K562 (cell line): ENCODE measurements around the gene ZNRF2. TPM values are rescaled to one million over a fixed set of nuclear protein-coding genes. Genes with fewer than 3 reads are reported as not detected.

Source experiments
- ATAC-seq: fragments of 200-7000 bp; cut with Tn5 transposase; 3 replicates; pipeline ENCODE4 v1.9.1; 2020; ENCODE audit warnings: moderate library complexity
- BruUV-seq: library from RNA; stranded (reverse); fragments of 400-500 nt; replicated peaks from 2 replicates; lab custom pipeline; 2021; lab: Mats Ljungman, UMichigan
- CTCF ChIA-PET: fragments of 300-600 bp; formaldehyde crosslinking; extraction: SDS; loops from one replicate; lab custom pipeline; 2021; ENCODE audit warnings: low intra/inter-chr PET ratio; lab: Yijun Ruan, JAX
- POLR2A ChIA-PET: fragments of 300-600, 350-650 bp; sonication (Branson Sonifier 250); formaldehyde crosslinking; extraction: SDS; loops from one replicate; lab custom pipeline; 2021; ENCODE audit warnings: antibody characterized with exemption, inconsistent platforms; lab: Yijun Ruan, JAX
- DNase-seq, 4 experiments: peaks; one replicate each; pipeline versions ENCODE4 v3.0.0 to v3.0.0-alpha.2; 2011 to 2018; ENCODE audit warnings: low spot score in 3 of 4, mixed read lengths in 3 of 4; ENCODE audit errors: extremely low read depth in 1 of 4
- FAIRE-seq: peaks from 2 replicates; lab custom pipeline; 2011; peaks lifted over from hg19 to GRCh38; lab: Jason Lieb, UNC
- H2AFZ ChIP-seq: 2 replicates; pipeline ENCODE4 v1.6.0; 2011; ENCODE audit warnings: low read depth, low read length, control low read depth, inconsistent platforms
- H3K27ac ChIP-seq: fragments of 200-600 bp; 3 replicates; pipeline ENCODE4 v1.8.0; 2011; ENCODE audit warnings: low read depth, mild to moderate bottlenecking, control low read depth, inconsistent platforms, low read length, moderate library complexity, mixed read lengths; ENCODE audit errors: extremely low read depth
- H3K27me3 ChIP-seq, 2 experiments: fragments of 300-600 bp in 1 of 2; 2 replicates in 1 of 2; 3 replicates in 1 of 2; pipeline versions ENCODE4 v1.6.0 to v1.8.0; 2011; ENCODE audit warnings: inconsistent platforms in 2 of 2, low read length in 2 of 2, mild to moderate bottlenecking in 1 of 2, mixed read lengths in 1 of 2, moderate library complexity in 1 of 2; ENCODE audit not compliant: control insufficient read depth in 2 of 2, insufficient read depth in 2 of 2
- H3K36me3 ChIP-seq: fragments of 300-600 bp; 3 replicates; pipeline ENCODE4 v1.8.0; 2011; ENCODE audit warnings: mild to moderate bottlenecking, low read length, inconsistent platforms; ENCODE audit not compliant: control insufficient read depth, insufficient read depth
- H3K4me1 ChIP-seq, 2 experiments: fragments of 200-600 bp in 1 of 2; replicated peaks in 1 of 2; 2 replicates in 1 of 2; 3 replicates in 1 of 2; pipeline versions ENCODE4 v1.5.1 to v1.8.0; 2011; ENCODE audit warnings: inconsistent platforms in 2 of 2, low read length in 2 of 2, mild to moderate bottlenecking in 1 of 2, mixed read lengths in 1 of 2, moderate library complexity in 1 of 2; ENCODE audit not compliant: control insufficient read depth in 2 of 2, insufficient read depth in 2 of 2
- H3K4me2 ChIP-seq: 2 replicates; pipeline ENCODE4 v1.6.1; 2011; ENCODE audit warnings: low read length, control low read depth, inconsistent platforms, mixed read lengths; ENCODE audit not compliant: insufficient read depth
- H3K4me3 ChIP-seq: fragments of 200-600 bp; sonication (generic), shearing (Covaris generic); 2 replicates; pipeline ENCODE4 v1.5.1; 2016; ENCODE audit warnings: control low read depth, inconsistent platforms
- H3K79me2 ChIP-seq: fragments of 200-600 bp; 3 replicates; pipeline ENCODE4 v1.8.0; 2011; ENCODE audit warnings: low read length, inconsistent platforms; ENCODE audit not compliant: control insufficient read depth, insufficient read depth
- H3K9ac ChIP-seq, 2 experiments: 2 replicates each; pipeline versions ENCODE4 v1.6.0 to v1.6.1; 2011; ENCODE audit warnings: low read depth in 2 of 2, low read length in 2 of 2, control low read depth in 1 of 2, inconsistent platforms in 1 of 2, mild to moderate bottlenecking in 1 of 2, mixed read lengths in 1 of 2; ENCODE audit not compliant: insufficient read depth in 1 of 2
- H3K9me1 ChIP-seq: one replicate; pipeline ENCODE4 v1.6.0; 2011; ENCODE audit warnings: inconsistent platforms, mild to moderate bottlenecking, low read length, moderate library complexity; ENCODE audit not compliant: control insufficient read depth, insufficient read depth
- H3K9me3 ChIP-seq: replicated peaks from 2 replicates; pipeline ENCODE4 v1.5.1; 2011; ENCODE audit warnings: low read depth, low read length, inconsistent platforms; ENCODE audit not compliant: control insufficient read depth, insufficient read depth
- H4K20me1 ChIP-seq: replicated peaks from 2 replicates; pipeline ENCODE4 v1.6.1; 2011; ENCODE audit warnings: low read length, inconsistent platforms, mixed read lengths; ENCODE audit not compliant: control insufficient read depth, insufficient read depth
- BRF1 ChIP-seq: IDR thresholded peaks from 3 replicates; pipeline ENCODE4 v1.6.1; 2011; ENCODE audit warnings: borderline replicate concordance, mild to moderate bottlenecking; ENCODE audit not compliant: insufficient read length; ENCODE audit errors: extremely low read depth
- CTCF ChIP-seq, 3 experiments: IDR thresholded peaks in 2 of 3; conservative IDR thresholded peaks in 1 of 3; 2 replicates each; pipeline ENCODE4 v1.5.1; 2011 to 2012; ENCODE audit warnings: low read length in 3 of 3, mild to moderate bottlenecking in 3 of 3, control low read depth in 2 of 3, improper control_type of control experiment in 1 of 3, inconsistent platforms in 1 of 3, low read depth in 1 of 3, mixed read lengths in 1 of 3, moderate library complexity in 1 of 3; ENCODE audit not compliant: insufficient read depth in 2 of 3
- ELK1 ChIP-seq: sonication (generic); formaldehyde crosslinking; IDR thresholded peaks from 2 replicates; pipeline ENCODE4 v1.8.1; 2022; ENCODE audit warnings: missing genetic modification reagents
- ESRRB ChIP-seq: fragments of 250-450 bp; sonication (Bioruptor Pico); IDR thresholded peaks from 2 replicates; pipeline ENCODE4 v1.5.0; 2020; ENCODE audit warnings: mild to moderate bottlenecking, moderate library complexity, borderline replicate concordance
- FOXK1 ChIP-seq: sonication (generic); formaldehyde crosslinking; IDR thresholded peaks from 2 replicates; pipeline ENCODE4 v1.8.0; 2022; ENCODE audit warnings: missing genetic modification reagents, mild to moderate bottlenecking, borderline replicate concordance
- NEUROD1 ChIP-seq: fragments of 150-350 bp; IDR thresholded peaks from 2 replicates; pipeline ENCODE4 v1.6.1; 2014; ENCODE audit warnings: borderline replicate concordance, low read length, low read depth; ENCODE audit not compliant: partially characterized antibody
- NFIC ChIP-seq: fragments of 450-650 bp; IDR thresholded peaks from 2 replicates; pipeline ENCODE4 v1.6.1; 2017; ENCODE audit warnings: mild to moderate bottlenecking, inconsistent platforms
- POLR2A ChIP-seq: fragments of 450-650 bp; conservative IDR thresholded peaks from 2 replicates; pipeline ENCODE4 v1.6.1; 2016
- RAD21 ChIP-seq, 2 experiments: fragments of 250-450 bp in 1 of 2; fragments of 450-650 bp in 1 of 2; sonication (Bioruptor Pico) in 1 of 2; formaldehyde crosslinking in 1 of 2; IDR thresholded peaks in 1 of 2; conservative IDR thresholded peaks in 1 of 2; 2 replicates each; pipeline versions ENCODE4 v1.4.0 to v1.8.0; 2020 to 2022; ENCODE audit warnings: mild to moderate bottlenecking in 2 of 2, moderate library complexity in 1 of 2
- SFPQ ChIP-seq: fragments of 200-400 bp; formaldehyde crosslinking; IDR thresholded peaks from 2 replicates; pipeline ENCODE4 v1.6.1; 2017; ENCODE audit warnings: mild to moderate bottlenecking, low read depth, low read length, moderate library complexity
- ZBTB17 ChIP-seq: fragments of 450-650 bp; formaldehyde crosslinking; IDR thresholded peaks from 2 replicates; pipeline ENCODE4 v1.4.0; 2020; ENCODE audit warnings: mild to moderate bottlenecking
- ZNF431 ChIP-seq: sonication (generic); formaldehyde crosslinking; IDR thresholded peaks from 2 replicates; pipeline ENCODE4 v1.8.0; 2022; ENCODE audit warnings: mild to moderate bottlenecking, missing genetic modification reagents
- WGBS: fragments of 100-300 bp; shearing (Covaris generic); methylation state at CpG from one replicate; pipeline ENCODE4 v1.1.6; 2016; ENCODE audit warnings: low coverage, mixed read lengths; ENCODE audit not compliant: insufficient coverage; ENCODE audit errors: missing lambda C conversion rate; 5-methylcytosine and 5-hydroxymethylcytosine counted together
- in situ Hi-C: fragments of 300-500 bp; cut with MboI; formaldehyde crosslinking; loops from 4 replicates; pipeline ENCODE4 v1.15.0; 2018; ENCODE audit warnings: inconsistent platforms, mixed read lengths
- intact Hi-C: fragments of 100-400 bp; cut with micrococcal nuclease; formaldehyde crosslinking; loops from 2 replicates; pipeline ENCODE4 v1.14.2; 2022
- polyA plus RNA-seq, 8 experiments: library from polyadenylated mRNA; depleted of rRNA in 4 of 8; stranded (reverse) in 5 of 8; unstranded in 3 of 8; fragments of >200 nt; fragmentation: Nextera tagmentation in 2 of 8; fragmentation: Illumina TruSeq in 1 of 8; extraction: Ambion mirVana in 2 of 8; extraction: Trizol in 1 of 8; gene quantifications; 2 replicates each; pipeline versions ENCODE4 v1.2.1 to v1.2.3, GENCODE V29; 2011 to 2014; ENCODE audit warnings: inconsistent platforms in 1 of 8, missing spikeins in 1 of 8
- total RNA-seq, 7 experiments: library from RNA; depleted of rRNA in 6 of 7; stranded (reverse); fragments of >200 nt in 6 of 7; fragmentation: Illumina TruSeq in 2 of 7; extraction: Trizol in 2 of 7; gene quantifications; 2 replicates each; pipeline versions ENCODE4 v1.2.1 to v1.2.3, GENCODE V29; 2011 to 2021; ENCODE audit warnings: low replicate concordance in 1 of 7

Gene ZNRF2
- total and polyA plus RNA-seq, 9 of the 15 experiments (the other 6 are each of a cell fraction or from before 2014, with no cell fraction given): 1.1 to 13.9 (median 5.5) TPM

GRCh38 chr7:30396389-30396788, 112.0 kb downstream of the ZNRF2 start:
- in situ Hi-C loops (no loop called here), intact Hi-C loops (no loop called here)
- Histone ChIP-seq H4K20me1 (no peaks in the 10 kb centered on the region), H3K27ac (no peak overlapping the region), H3K9ac (no peak overlapping the region), H3K9me1 (no peaks in the 10 kb centered on the region), H3K79me2 (no peaks in the 10 kb centered on the region), H3K4me2 (no peak overlapping the region), H3K9me3 (no peaks in the 10 kb centered on the region), H3K4me1 (no peaks in the 10 kb centered on the region), H3K27me3 (no peaks in the 10 kb centered on the region), H3K36me3 (no peaks in the 10 kb centered on the region), H2AFZ (no peak overlapping the region), H3K4me3 (no peak overlapping the region)
- TF ChIP-seq SFPQ: no peak
- TF ChIP-seq ESRRB (CRISPR knock-in tag): no peak
- TF ChIP-seq ZBTB17 (CRISPR knock-in tag): no peak
- TF ChIP-seq FOXK1: no peak
- no peak for TF ChIP-seq ELK1 (CRISPR knock-in tag)
- TF ChIP-seq CTCF (IDR thresholded peaks at IDR 0.05 in 2 of 3, conservative IDR thresholded peaks at IDR 0.05 in 1 of 3; ENCODE audit: insufficient read depth in 2 of 3, low read depth in 1 of 3, low read length in 3 of 3): peak in 2 of 3 experiments; percentile 35; a peak in 3 of 6 replicates
- TF ChIP-seq BRF1: no peak
- peak in 1 of 2 experiments; percentile 25; a peak in 1 of 4 replicates for TF ChIP-seq RAD21 (CRISPR knock-in tag; conservative IDR thresholded peaks at IDR 0.05 in 1 of 2, IDR thresholded peaks at IDR 0.05 in 1 of 2)
- TF ChIP-seq ZNF431: no peak
- TF ChIP-seq NFIC: peak; percentile 20; the same call in 1 of the 2 replicates
- TF ChIP-seq POLR2A: no peak
- no peak for TF ChIP-seq NEUROD1
- POLR2A ChIA-PET: no interaction called here
- BruUV-seq: no TSS peak
- DNase-seq: peak in 1 of 4 experiments; percentile 25
- peak; percentile 69 for FAIRE-seq
- peak; percentile 71 for ATAC-seq
- CTCF ChIA-PET: no interaction called here
- WGBS: 40% methylated on average over 7 of the region's 7 CpGs
